ENCODE results near the gene CEP295NL.

DNA sequence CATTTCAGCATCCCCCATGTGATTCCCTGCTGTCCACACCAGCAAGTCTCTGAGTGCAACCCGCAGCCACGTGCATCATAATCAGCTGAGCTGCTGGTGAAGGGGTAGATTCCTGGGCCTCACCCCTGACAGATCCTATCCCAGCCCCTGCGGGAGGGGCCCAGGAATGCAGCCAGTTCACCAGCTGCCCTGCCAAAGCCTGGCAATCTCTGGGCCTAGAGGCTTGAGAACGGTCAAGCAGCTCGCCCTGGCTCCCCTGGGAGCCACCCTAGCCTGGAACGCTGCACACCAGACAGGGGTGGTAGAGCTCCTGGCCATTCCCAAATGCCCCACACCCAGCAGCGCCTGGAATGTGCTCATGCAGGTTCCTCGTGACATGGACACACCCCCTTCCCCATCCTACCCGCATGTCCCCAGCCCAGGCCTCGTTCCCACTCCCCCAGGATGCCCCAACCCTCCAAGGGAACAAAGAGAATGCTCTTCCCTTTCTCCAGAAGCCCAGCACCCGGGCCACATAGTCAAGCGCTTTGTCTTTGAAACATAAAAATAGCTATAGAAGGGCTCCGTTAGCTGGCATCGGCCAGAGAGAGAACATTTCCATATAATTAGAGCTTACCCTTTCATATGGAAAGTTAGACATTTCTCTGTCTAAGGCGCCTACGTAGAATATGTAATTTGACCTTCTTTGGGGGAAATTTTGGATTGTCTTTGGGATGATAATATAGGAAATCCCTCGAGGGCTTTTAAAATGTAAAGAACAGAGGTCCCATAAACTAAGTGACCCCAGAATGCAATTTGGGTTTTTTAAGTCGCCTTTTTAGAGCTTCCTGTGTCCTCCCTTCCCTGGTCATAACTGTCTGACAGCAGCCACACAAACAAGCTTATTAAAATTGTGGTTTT is 3.4 kb downstream of the CEP295NL start:
- TF ChIP-seq, protein P1, sequence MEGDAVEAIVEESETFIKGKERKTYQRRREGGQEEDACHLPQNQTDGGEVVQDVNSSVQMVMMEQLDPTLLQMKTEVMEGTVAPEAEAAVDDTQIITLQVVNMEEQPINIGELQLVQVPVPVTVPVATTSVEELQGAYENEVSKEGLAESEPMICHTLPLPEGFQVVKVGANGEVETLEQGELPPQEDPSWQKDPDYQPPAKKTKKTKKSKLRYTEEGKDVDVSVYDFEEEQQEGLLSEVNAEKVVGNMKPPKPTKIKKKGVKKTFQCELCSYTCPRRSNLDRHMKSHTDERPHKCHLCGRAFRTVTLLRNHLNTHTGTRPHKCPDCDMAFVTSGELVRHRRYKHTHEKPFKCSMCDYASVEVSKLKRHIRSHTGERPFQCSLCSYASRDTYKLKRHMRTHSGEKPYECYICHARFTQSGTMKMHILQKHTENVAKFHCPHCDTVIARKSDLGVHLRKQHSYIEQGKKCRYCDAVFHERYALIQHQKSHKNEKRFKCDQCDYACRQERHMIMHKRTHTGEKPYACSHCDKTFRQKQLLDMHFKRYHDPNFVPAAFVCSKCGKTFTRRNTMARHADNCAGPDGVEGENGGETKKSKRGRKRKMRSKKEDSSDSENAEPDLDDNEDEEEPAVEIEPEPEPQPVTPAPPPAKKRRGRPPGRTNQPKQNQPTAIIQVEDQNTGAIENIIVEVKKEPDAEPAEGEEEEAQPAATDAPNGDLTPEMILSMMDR (conservative IDR thresholded peaks at IDR 0.05; ENCODE audit: low read depth, low read length), result no peak
- no peak for TF ChIP-seq EZH2 (IDR thresholded peaks at IDR 0.05; ENCODE audit: low read length, unreplicated experiment)
